Sigmoid colon (tissue), 4 donors: Measurements from ENCODE around the gene ADD1.

Source experiments
- CTCF ChIP-seq, 4 experiments: fragments of 450-650 bp in 3 of 4; fragments of 200-600 bp in 1 of 4; IDR thresholded peaks; one replicate each; pipeline ENCODE4 v1.5.1; 2016 to 2019; ENCODE audit warnings: antibody characterized with exemption in 4 of 4, mild to moderate bottlenecking in 3 of 4, moderate library complexity in 2 of 4
- EP300 ChIP-seq, 4 donors: sonication (generic); formaldehyde crosslinking; IDR thresholded peaks; one replicate each; pipeline ENCODE4 v1.6.1; 2017; ENCODE audit warnings: antibody characterized with exemption in 4 of 4

GRCh38 chr4:2794486-2795299, 49.0 kb upstream of the ADD1 start:
- TF ChIP-seq CTCF (IDR thresholded peaks at IDR 0.05): no peak
- no peak for TF ChIP-seq EP300 (IDR thresholded peaks at IDR 0.05)
